ENCODE results near the gene MARK2. TPM values are rescaled to one million over a fixed set of nuclear protein-coding genes. Genes with fewer than 3 reads are reported as not detected.

MARK2 gene
- total RNA-seq, 4 donors from 2014 or later = 66.3 to 78.7 (median 71.8) TPM

GRCh38 chr11:63876616-63877015, 37.7 kb downstream of the MARK2 start:
- no peak overlapping the region for H3K4me3 ChIP-seq
- peaks cover 72% of the 10 kb centered on the region for H3K4me1 ChIP-seq
- H3K9me3 ChIP-seq = no peaks in the 10 kb centered on the region
- TF ChIP-seq CTCF (IDR thresholded peaks at IDR 0.05) (no peak), EP300 (IDR thresholded peaks at IDR 0.05) (no peak), POLR2AphosphoS5 (IDR thresholded peaks at IDR 0.05) (no peak), POLR2A (IDR thresholded peaks at IDR 0.05) (no peak)
- 93% methylated on average over 6 of the region's 6 CpGs for WGBS
- H3K36me3 ChIP-seq = peaks cover 4% of the 10 kb centered on the region
- no peak for DNase-seq (ENCODE audit: low spot score in 2 of 2)
- H3K27ac ChIP-seq = no peak overlapping the region
- no peaks in the 10 kb centered on the region for H3K27me3 ChIP-seq

GRCh38 chr11:63877658-63878241, 38.8 kb downstream of the MARK2 start:
- WGBS = 84% methylated on average over 6 of the region's 6 CpGs
- H3K27ac ChIP-seq = no peak overlapping the region

GRCh38 chr11:63879598-63880402, 40.9 kb downstream of the MARK2 start:
- WGBS = 37% methylated on average over 2 of the region's 2 CpGs
- Histone ChIP-seq H3K4me3 (no peak overlapping the region), H3K27me3 (no peaks in the 10 kb centered on the region), H3K9me3 (no peaks in the 10 kb centered on the region), H3K4me1 (peaks cover 65% of the 10 kb centered on the region), H3K36me3 (peaks cover 4% of the 10 kb centered on the region), H3K27ac (no peak overlapping the region)
- DNase-seq (ENCODE audit: low spot score in 2 of 2) = no peak
- no peak for TF ChIP-seq EP300 (IDR thresholded peaks at IDR 0.05)
- no peak for TF ChIP-seq CTCF (IDR thresholded peaks at IDR 0.05)
- TF ChIP-seq POLR2A (IDR thresholded peaks at IDR 0.05) = no peak
- TF ChIP-seq POLR2AphosphoS5 (IDR thresholded peaks at IDR 0.05) = no peak

More at GRCh38 chr11:63877658-63878241, 38.8 kb downstream of the MARK2 start:
- TF ChIP-seq POLR2A (IDR thresholded peaks at IDR 0.05) = no peak
- no peak for TF ChIP-seq CTCF (IDR thresholded peaks at IDR 0.05)
- TF ChIP-seq POLR2AphosphoS5 (IDR thresholded peaks at IDR 0.05) = no peak
- no peak for TF ChIP-seq EP300 (IDR thresholded peaks at IDR 0.05)
- Histone ChIP-seq H3K4me3 (no peak overlapping the region), H3K9me3 (no peaks in the 10 kb centered on the region), H3K36me3 (peaks cover 4% of the 10 kb centered on the region), H3K27me3 (no peaks in the 10 kb centered on the region), H3K4me1 (peaks cover 65% of the 10 kb centered on the region)
- no peak for DNase-seq (ENCODE audit: low spot score in 2 of 2)

- WGBS = 23% methylated on average over 3 of the region's 3 CpGs
- H3K27me3 ChIP-seq = no peaks in the 10 kb centered on the region
- H3K4me3 ChIP-seq = no peak overlapping the region
- H3K27ac ChIP-seq = no peak overlapping the region
- TF ChIP-seq CTCF (IDR thresholded peaks at IDR 0.05) (no peak), POLR2A (IDR thresholded peaks at IDR 0.05) (no peak), EP300 (IDR thresholded peaks at IDR 0.05) (no peak), POLR2AphosphoS5 (IDR thresholded peaks at IDR 0.05) (no peak)
- H3K36me3 ChIP-seq = peaks cover 4% of the 10 kb centered on the region
- no peaks in the 10 kb centered on the region for H3K9me3 ChIP-seq
- peaks cover 65% of the 10 kb centered on the region for H3K4me1 ChIP-seq
- no peak for DNase-seq (ENCODE audit: low spot score in 2 of 2)
Measured at GRCh38 chr11:63880403-63880790, 41.5 kb downstream of the MARK2 start.

- Histone ChIP-seq H3K4me3 (no peak overlapping the region), H3K4me1 (peaks cover 71% of the 10 kb centered on the region), H3K27me3 (no peaks in the 10 kb centered on the region), H3K36me3 (no peaks in the 10 kb centered on the region), H3K9me3 (no peaks in the 10 kb centered on the region), H3K27ac (no peak overlapping the region)
- WGBS = 45% methylated on average over 7 of the region's 7 CpGs
- DNase-seq (ENCODE audit: low spot score in 2 of 2) = no peak
- TF ChIP-seq EP300 (IDR thresholded peaks at IDR 0.05) (no peak), POLR2AphosphoS5 (IDR thresholded peaks at IDR 0.05) (peak in 1 of 3 donors; percentile 9)
Measured at GRCh38 chr11:63882555-63883242, 43.8 kb downstream of the MARK2 start.
